Stimulated activated CD4-positive, alpha-beta T cell treated with anti-CD3 and anti-CD28 coated beads, Interleukin-4, amount 100 ng/mL, for 48 hours (primary cell): ENCODE measurements around the gene FZD2.
"Not testable (repeated sequence)": the region's sequence is repeated elsewhere in the genome, so short reads cannot be mapped to it uniquely, and the experiment has no call there.

Experiments used
- DNase-seq, 2 donors: peaks; one replicate each; pipeline ENCODE4 v3.0.0-alpha.2; 2020; ENCODE audit warnings: low read depth in 2 of 2

The FZD2 gene

DNA sequence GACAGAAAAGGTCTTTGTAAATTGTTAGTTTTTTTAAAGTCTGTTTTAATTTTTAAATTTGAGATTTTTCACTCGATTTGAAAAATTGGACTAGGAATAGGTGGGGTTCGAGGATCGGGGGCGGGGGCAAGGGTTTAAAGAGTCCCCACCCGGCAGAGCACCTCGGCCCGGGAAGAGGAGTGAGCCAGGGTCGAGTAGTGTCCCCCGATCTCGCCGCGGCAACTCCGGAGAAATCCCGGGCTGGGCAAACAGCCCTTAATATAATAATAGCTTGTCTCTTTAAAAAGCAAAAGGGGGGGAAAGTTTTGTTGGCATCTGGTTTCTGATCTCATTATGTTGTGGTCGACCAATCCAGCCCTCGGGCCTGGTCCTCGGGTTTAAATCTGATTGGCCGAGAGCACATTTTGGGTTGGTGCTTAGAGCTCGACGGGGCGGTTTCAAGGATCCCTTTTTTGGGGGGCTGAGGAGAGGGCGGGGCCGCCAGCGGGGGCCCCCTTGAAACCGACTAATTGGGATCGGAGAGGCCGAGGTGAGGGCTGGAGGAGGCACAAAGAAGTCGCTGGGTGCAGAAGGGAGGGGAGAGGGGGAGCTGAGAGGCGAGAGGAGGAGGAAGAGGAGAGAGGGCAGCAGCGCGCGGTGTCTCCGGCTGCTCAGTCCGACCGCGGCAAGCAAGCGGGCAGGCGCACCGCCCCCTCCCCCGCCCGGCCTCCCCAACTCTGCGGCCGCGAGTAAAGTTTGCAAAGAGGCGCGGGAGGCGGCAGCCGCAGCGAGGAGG is at the start of gene FZD2:
Gene FZD2 (plus strand): TSS at position 653 of the 775 bp plus-strand sequence. CDS start 205 bp downstream, outside the sequence.
- DNase-seq: peak in 1 of 2 donors; percentile 28

GRCh38 chr17:44511241-44512134 is 45.8 kb upstream of the FZD2 start:
- not testable (repeated sequence) for DNase-seq

DNA sequence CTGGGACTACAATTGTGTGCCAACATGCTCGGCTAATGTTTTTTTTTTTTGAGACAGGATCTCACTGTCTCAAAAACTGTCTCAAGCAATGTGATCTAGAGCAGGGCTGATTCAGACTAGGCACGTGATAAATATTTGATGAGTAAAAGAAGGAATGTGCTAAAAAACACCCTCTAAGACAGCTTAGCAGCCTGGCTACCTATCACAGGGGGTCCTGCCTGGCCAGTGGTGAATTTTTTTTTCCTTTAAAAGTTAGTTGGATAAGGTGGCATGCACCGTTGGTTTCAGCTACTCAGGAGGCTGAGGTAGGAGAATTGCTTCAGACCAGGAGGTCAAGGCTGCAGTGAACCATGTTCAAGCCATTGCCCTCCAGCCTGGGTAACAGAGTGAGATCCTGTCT is 39.3 kb upstream of the FZD2 start:
- no peak for DNase-seq

DNA sequence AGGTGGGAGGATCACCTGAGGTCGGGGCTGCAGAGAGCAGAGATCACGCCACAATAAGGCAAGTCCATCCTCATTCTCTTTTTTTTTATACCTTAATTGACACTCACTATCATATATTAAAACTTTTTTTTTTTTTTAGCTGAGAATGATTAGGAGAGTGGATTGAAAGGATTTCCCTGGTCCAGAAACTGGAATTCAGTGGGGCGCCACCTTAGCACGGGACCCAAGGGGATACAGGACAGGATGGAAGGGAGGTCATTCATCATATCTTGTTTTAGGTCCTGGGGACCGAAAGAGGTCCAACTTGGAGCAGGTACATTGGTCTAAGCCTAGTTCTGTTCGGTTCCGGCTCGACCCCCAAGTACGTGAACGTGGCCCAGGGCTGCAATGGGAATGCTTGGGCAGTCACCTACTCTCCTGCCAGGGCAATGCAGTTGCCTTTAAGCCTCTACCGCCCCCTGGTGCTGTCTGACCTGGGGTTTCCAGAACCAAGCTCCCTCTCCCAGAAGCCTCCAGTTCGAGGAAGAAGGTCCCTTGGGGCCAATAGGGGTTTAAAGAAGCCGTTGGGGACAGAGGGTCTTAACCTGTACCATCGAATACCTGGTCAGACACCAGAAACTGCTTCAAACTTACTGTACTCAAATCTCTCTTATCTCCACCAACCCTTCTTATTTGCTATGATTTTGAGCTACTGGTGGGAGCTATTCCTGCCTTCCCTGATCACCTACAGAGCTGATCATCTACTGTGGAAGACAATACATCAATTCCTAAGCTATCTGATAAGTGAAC is 34.2 kb upstream of the FZD2 start:
- DNase-seq: peak; percentile 65 to 71

DNA sequence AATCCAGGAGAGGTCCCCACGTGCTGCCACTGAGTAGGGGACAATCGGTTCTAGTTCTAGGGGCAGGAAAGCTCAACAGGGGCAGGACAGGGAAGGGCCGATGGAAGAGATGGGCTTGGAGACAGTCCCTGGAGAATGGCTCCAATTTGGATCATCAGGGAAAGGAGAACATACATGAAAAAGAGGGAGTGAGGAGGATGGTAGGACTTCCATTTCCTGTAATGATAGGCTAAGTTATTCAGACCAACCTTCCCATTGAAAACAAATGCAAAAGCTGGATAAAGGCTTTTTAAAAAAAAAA is 33.7 kb upstream of the FZD2 start:
- no peak for DNase-seq

DNA sequence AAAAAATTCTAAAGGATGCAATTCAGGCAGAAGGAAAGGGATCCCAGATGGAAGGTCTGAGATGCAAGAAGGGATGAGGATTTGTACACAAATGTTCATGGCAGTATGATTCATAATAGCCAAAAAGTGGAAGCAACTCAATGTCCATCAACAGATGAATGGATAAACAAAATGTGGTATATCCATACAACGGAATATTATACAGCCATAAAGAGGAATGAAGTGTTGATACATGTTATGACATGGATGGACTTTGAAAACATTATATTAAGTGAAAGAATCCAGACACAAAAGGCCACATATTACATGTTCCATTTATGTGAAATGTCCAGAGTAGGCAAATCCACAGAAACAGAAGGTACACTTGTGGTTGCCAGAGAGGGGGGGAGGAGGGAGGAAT is 30.2 kb upstream of the FZD2 start:
- DNase-seq: no peak

DNA sequence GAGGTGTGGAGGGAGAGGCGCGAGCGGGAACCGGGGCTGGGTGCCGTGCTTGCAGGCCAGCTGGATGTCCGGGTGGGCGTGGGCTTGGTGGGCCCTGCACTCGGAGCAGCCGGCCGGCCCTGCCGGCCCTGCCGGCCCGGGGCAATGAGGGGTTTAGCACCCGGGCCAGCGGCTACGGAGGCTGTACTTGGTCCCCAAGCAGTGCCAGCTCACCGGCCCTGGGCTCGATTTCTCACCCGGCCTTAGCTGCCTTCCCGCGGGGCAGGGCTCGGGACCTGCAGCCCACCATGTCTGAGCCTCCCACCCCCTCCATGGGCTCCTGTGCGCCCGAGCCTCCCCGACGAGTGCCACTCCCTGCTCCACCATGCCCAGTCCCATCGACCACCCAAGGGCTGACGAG is 29.3 kb upstream of the FZD2 start:
- DNase-seq: no peak

GRCh38 chr17:44529864-44530263 is 27.4 kb upstream of the FZD2 start:
- no peak for DNase-seq

- DNase-seq: no peak
Observed at GRCh38 chr17:44530896-44531418, 26.3 kb upstream of the FZD2 start.

DNA sequence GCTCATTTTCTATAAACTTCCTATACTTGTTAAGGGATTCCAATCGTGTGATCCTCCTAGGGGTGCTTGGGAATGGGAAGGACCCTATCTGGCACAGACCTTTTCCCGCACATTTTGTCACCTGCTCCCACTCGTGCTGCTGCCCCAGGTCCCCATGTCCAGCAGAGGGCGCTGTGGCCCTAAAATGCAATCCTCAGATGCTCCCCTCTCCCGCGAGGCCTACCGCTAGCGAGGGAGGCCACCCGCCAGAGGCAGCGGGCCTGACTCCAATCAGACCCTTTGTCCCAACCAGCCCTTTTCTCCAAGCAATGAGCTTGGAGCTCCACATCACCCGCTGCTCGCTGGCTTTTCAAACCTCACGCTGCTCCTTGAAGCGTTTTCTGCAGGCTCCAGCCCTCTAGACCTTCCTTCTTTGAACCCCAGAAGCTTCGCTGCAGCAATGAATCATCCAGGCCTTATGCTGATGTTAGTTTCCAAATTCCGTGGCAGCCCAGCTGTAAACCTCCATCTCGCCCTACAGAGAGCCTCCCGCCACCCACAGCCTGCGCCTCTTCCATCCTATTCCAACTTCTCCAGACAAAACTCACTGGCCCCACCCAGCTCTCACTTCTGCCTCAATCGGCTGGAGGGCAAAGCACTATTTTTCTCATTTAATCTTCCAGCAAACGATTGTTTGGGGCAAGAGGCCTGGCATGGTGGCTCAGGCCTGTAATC is 23.6 kb upstream of the FZD2 start:
- DNase-seq: peak; percentile 84 to 93

DNA sequence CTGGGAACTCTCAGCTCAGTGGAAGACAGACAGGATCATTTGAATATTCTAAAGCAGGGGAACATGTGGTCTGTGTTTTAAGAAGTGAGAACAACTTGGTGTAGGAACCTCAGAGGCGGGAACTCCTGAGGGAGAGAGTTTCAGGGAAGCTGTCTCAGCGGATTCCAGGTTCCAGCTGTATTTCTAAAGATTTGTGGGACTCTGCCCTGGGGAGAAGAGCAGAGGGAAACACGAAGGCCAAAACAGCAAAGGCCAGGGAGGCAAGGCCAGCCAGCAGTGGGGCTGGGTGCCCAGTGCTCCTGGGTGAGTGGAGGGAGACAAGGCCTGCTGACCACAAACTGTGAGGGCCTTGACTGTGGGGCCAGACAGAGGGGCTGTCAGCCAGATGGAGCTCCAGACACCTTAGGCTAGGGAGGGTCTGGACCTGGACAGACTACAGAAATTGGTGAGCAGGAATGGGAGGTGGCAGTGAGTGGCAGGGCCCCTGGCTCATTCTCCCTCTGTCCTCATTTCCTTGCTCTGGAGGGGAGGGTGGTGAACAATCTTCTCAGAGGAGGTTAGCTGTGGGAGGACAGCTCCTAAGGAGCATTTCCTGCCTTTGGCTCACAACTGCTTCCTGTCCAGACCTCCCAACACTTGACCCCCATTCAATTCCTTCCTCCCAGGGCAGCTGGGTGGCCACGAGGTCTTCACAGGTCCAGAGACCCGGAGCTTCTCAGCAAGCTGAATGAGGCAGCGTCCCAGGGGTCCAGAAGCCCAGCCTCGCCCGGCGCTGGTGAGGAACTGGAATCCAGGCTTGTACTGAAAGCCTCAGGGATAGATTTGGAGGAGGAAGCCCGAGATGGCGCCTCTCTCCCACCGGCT is 21.0 kb upstream of the FZD2 start:
- no peak for DNase-seq

DNA sequence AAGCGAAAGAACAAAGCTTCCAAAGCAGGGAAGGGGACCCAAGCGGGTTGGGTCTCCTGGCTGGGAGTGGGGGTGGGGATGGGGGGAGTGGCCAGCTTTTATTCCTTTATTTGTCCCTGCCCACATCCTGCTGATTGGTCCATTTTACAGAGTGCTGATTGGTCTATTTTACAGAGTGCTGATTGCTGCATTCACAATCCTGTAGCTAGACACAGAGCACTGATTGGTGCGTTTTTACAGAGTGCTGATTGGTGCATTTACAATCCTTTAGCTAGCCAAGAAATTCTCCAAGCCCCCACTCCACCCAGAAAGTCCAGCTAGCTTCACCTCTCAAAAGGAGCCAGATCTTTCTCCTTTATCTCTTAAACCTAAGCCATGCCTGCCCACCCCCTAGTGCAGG is 19.4 kb upstream of the FZD2 start:
- not testable (repeated sequence) for DNase-seq

- DNase-seq: no peak
Observed at GRCh38 chr17:44539673-44540072, 17.6 kb upstream of the FZD2 start.

DNA sequence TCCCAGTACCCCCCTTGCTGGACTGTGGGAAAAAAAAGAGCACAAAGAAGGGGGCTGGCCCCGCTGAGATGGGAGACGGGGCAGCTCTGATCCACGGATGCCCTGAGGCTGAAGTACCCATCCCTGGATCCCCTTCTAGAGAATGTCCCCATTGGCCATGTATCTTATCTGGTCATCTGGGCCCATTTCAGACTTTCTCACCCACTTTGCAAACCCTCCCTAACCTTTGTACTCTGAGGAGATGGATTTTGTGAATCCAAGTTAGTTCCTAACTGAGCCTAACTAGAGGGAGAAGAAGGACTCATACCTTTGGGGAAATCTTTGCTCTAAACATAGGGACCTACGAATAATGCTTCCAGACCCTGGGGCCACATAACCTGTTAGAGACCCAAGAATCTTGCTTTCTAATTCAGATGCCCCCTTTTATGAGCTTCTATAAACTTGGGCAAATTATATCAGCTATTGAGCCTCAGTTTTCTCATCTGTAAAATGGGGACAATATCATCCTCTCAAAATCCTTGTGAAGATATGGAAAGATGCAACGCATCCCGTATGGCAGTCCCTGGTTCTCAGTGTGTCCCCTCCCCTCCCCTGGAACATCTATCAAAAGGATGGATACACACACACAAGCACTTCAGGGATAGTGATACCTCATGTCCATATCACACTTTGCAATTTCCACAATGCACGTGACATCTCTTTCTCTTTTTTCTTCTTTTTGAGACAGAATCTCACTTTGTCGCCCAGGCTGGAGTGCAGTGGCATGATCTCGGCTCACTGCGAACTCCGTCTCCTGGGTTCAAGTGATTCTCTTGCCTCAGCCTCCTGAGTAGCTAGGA is 16.8 kb upstream of the FZD2 start:
- DNase-seq: no peak

- DNase-seq: no peak
Observed at GRCh38 chr17:44541884-44542581, 15.3 kb upstream of the FZD2 start.

- no peak for DNase-seq
Observed at GRCh38 chr17:44543213-44543904, 13.9 kb upstream of the FZD2 start.

GRCh38 chr17:44543905-44544523 is 13.3 kb upstream of the FZD2 start:
- no peak for DNase-seq
